B cell (primary cell): ENCODE results near the gene VPS9D1.

Source experiments
- CTCF ChIP-seq: fragments of 200-600 bp; IDR thresholded peaks from one replicate; pipeline ENCODE4 v1.8.0; 2022; ENCODE audit warnings: antibody characterized with exemption, mild to moderate bottlenecking
- EZH2 ChIP-seq: IDR thresholded peaks from 2 replicates; pipeline ENCODE4 v1.6.1; 2012; ENCODE audit warnings: borderline replicate concordance, low read depth, mild to moderate bottlenecking, moderate library complexity, low read length; ENCODE audit not compliant: insufficient read depth, poor library complexity, severe bottlenecking

GRCh38 chr16:89672177-89672941 lies 48.3 kb downstream of the VPS9D1 start:
- TF ChIP-seq EZH2, result no peak
- TF ChIP-seq CTCF, result no peak
